SW480 (cell line): Measurements from ENCODE around the gene REM1.
"Not testable (repeated sequence)": the region's sequence is repeated elsewhere in the genome, so short reads cannot be mapped to it uniquely, and the experiment has no call there.

Source experiments
- DNase-seq: peaks from one replicate; pipeline ENCODE4 v3.0.0-alpha.2; 2016; ENCODE audit warnings: low spot score

The REM1 gene

GRCh38 chr20:31484001-31484400, 8.9 kb downstream of the REM1 start:
- no peak for DNase-seq

- DNase-seq = no peak
These were observed 10.6 kb downstream of the REM1 start for GRCh38 chr20:31485450-31486339.

- no peak for DNase-seq
These were observed 13.0 kb downstream of the REM1 start for GRCh38 chr20:31488115-31488514.

GRCh38 chr20:31489152-31489551, 14.1 kb downstream of the REM1 start:
- DNase-seq = no peak

- DNase-seq = no peak
These were observed 15.7 kb downstream of the REM1 start for GRCh38 chr20:31490752-31491151.

- peak; percentile 73 for DNase-seq
These were observed 19.0 kb downstream of the REM1 start for GRCh38 chr20:31494131-31494530.

GRCh38 chr20:31496761-31497295, 21.7 kb downstream of the REM1 start:
- no peak for DNase-seq

GRCh38 chr20:31497838-31498540, 22.9 kb downstream of the REM1 start:
- DNase-seq = no peak

GRCh38 chr20:31500527-31500926, 25.4 kb downstream of the REM1 start:
- DNase-seq = no peak

- peak; percentile 80 for DNase-seq
These were observed 28.0 kb downstream of the REM1 start for GRCh38 chr20:31502884-31503673.

GRCh38 chr20:31505903-31506302, 30.8 kb downstream of the REM1 start:
- DNase-seq = no peak

GRCh38 chr20:31508517-31509244, 33.6 kb downstream of the REM1 start:
- DNase-seq = no peak

GRCh38 chr20:31514154-31515071, 39.3 kb downstream of the REM1 start, which contains the start of gene HM13:
TSS of gene HM13 (plus strand) at chr20:31514442. CDS start at chr20:31514552, 110 bp downstream.
- DNase-seq = peak; percentile 95

GRCh38 chr20:31515072-31515774, 40.1 kb downstream of the REM1 start:
- no peak for DNase-seq

- no peak for DNase-seq
These were observed 40.7 kb downstream of the REM1 start for GRCh38 chr20:31515775-31516107.

GRCh38 chr20:31516166-31516565, 41.1 kb downstream of the REM1 start:
- no peak for DNase-seq

GRCh38 chr20:31516651-31517050, 41.6 kb downstream of the REM1 start:
- no peak for DNase-seq

GRCh38 chr20:31517373-31517772, 42.3 kb downstream of the REM1 start:
- DNase-seq = peak; percentile 40

- DNase-seq = not testable (repeated sequence)
These were observed 46.2 kb downstream of the REM1 start for GRCh38 chr20:31521267-31521666.

GRCh38 chr20:31522731-31523130, 47.6 kb downstream of the REM1 start:
- DNase-seq = no peak
